ENCODE measurements around the gene SAPCD1. TPM values are rescaled to one million over a fixed set of nuclear protein-coding genes. Genes with fewer than 3 reads are reported as not detected.

The SAPCD1 gene
- total RNA-seq, 1 experiment from 2014 or later = 13.0 TPM

DNA sequence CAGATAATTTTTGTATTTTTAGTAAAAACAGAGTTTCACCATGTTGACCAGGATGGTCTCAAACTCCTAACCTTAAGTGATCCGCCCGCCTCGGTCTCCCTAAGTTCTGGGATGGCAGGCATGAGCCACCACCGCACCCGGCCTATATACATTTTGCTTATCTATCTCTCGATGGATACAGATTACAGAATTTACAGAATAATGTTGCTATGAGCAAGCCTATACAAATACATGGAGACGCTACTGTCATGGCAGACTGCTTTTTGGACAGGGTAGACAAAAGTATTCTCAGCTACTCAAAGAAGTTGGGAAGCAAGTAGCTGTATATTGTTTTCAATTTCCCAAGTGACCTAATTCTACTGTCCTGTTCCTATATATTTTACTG lies 51.0 kb downstream of the SAPCD1 start:
- Histone ChIP-seq H3K36me3 (ENCODE audit: control insufficient read depth, insufficient read depth, low read length) (no peaks in the 10 kb centered on the region), H3K4me1 (peaks cover 14% of the 10 kb centered on the region), H3K4me3 (ENCODE audit: low read depth, low read length) (no peak overlapping the region; the same call in 1 of the 2 replicates), H3K9me3 (no peaks in the 10 kb centered on the region), H3K27me3 (replicated peaks; ENCODE audit: control insufficient read depth, insufficient read depth, low read length) (no peaks in the 10 kb centered on the region)
- POLR2A ChIA-PET = interaction anchor here (0.6 to 2.3 kb wide), 5 partner anchors 13 to 158 kb away, joined by 4 to 79 read pairs (median 29); partner anchors contain the start of genes APOM, HSPA1B, NEU1 and VARS1
- Mint-ChIP-seq H3K36me3 (ENCODE audit: insufficient read depth, unreplicated experiment) (peaks cover 25% of the 10 kb centered on the region), H3K27me3 (ENCODE audit: insufficient read depth, unreplicated experiment) (no peaks in the 10 kb centered on the region), H3K4me3 (ENCODE audit: unreplicated experiment) (peak overlapping the region; percentile 89), H3K9me3 (ENCODE audit: unreplicated experiment) (no peaks in the 10 kb centered on the region), H3K27ac (ENCODE audit: unreplicated experiment) (peak overlapping the region; percentile 96), H3K4me1 (ENCODE audit: low read depth, unreplicated experiment) (peaks cover 12% of the 10 kb centered on the region)
- intact Hi-C loops (cut with micrococcal nuclease; ENCODE audit: unreplicated experiment) = no loop called here
- no peak for DNase-seq
- CTCF ChIA-PET = interaction anchor here (0.6 to 1.6 kb wide), 2 partner anchors 16 to 18 kb away, joined by 3 to 6 read pairs; partner anchors contain the start of gene VARS1
- TF ChIP-seq, protein P1, sequence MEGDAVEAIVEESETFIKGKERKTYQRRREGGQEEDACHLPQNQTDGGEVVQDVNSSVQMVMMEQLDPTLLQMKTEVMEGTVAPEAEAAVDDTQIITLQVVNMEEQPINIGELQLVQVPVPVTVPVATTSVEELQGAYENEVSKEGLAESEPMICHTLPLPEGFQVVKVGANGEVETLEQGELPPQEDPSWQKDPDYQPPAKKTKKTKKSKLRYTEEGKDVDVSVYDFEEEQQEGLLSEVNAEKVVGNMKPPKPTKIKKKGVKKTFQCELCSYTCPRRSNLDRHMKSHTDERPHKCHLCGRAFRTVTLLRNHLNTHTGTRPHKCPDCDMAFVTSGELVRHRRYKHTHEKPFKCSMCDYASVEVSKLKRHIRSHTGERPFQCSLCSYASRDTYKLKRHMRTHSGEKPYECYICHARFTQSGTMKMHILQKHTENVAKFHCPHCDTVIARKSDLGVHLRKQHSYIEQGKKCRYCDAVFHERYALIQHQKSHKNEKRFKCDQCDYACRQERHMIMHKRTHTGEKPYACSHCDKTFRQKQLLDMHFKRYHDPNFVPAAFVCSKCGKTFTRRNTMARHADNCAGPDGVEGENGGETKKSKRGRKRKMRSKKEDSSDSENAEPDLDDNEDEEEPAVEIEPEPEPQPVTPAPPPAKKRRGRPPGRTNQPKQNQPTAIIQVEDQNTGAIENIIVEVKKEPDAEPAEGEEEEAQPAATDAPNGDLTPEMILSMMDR (IDR thresholded peaks at IDR 0.05; ENCODE audit: insufficient read depth in 1 of 2, low read depth in 1 of 2, low read length in 1 of 2, severe bottlenecking in 1 of 2, unreplicated experiment in 1 of 2) = no peak
- no TSS peak for BruUV-seq (replicated peaks)

Other genes starting within 250 kb of the SAPCD1 start
- not detected in 2 replicates for gene MCCD1, start 233.7 kb upstream of the SAPCD1 start, total RNA-seq (2022)
- gene DDX39B, start 220.7 kb upstream of the SAPCD1 start, total RNA-seq (2022) = 416 and 423 TPM in 2 replicates
- 0.26 and 0.43 TPM in 2 replicates for gene ATP6V1G2, start 216.0 kb upstream of the SAPCD1 start, total RNA-seq (2022)
- gene NFKBIL1, start 215.0 kb upstream of the SAPCD1 start, total RNA-seq (2022) = 14.7 and 17.4 TPM in 2 replicates
- not detected in 2 replicates for gene LTA, start 190.4 kb upstream of the SAPCD1 start, total RNA-seq (2022)
- gene TNF, start 187.1 kb upstream of the SAPCD1 start, total RNA-seq (2022) = not detected in 2 replicates
- not detected in 2 replicates for gene LTB, start 180.2 kb upstream of the SAPCD1 start, total RNA-seq (2022)
- gene LST1, start 176.4 kb upstream of the SAPCD1 start, total RNA-seq (2022) = not detected in 2 replicates
- gene NCR3, start 169.7 kb upstream of the SAPCD1 start, total RNA-seq (2022) = not detected in 2 replicates
- 2.2 and 2.7 TPM in 2 replicates for gene AIF1, start 147.4 kb upstream of the SAPCD1 start, total RNA-seq (2022)
- gene PRRC2A, start 141.9 kb upstream of the SAPCD1 start, total RNA-seq (2022) = 213 and 222 TPM in 2 replicates
- 354 and 376 TPM in 2 replicates for gene BAG6, start 110.0 kb upstream of the SAPCD1 start, total RNA-seq (2022)
- 14.8 and 15.8 TPM in 2 replicates for gene APOM, start 106.8 kb upstream of the SAPCD1 start, total RNA-seq (2022)
- 19.4 and 19.7 TPM in 2 replicates for gene C6orf47, start 101.9 kb upstream of the SAPCD1 start, total RNA-seq (2022)
- 20.3 TPM in 2 replicates for gene GPANK1, start 97.7 kb upstream of the SAPCD1 start, total RNA-seq (2022)
- 219 and 221 TPM in 2 replicates for gene CSNK2B, start 96.6 kb upstream of the SAPCD1 start, total RNA-seq (2022)
- 13.9 and 17.5 TPM in 2 replicates for gene LY6G5B, start 92.7 kb upstream of the SAPCD1 start, total RNA-seq (2022)
- 2.0 and 2.9 TPM in 2 replicates for gene LY6G5C, start 81.6 kb upstream of the SAPCD1 start, total RNA-seq (2022)
- gene ABHD16A, start 59.3 kb upstream of the SAPCD1 start, total RNA-seq (2022) = 62.7 and 63.2 TPM in 2 replicates
- gene LY6G6F, start 55.8 kb upstream of the SAPCD1 start, total RNA-seq (2022) = not detected in 2 replicates
- gene LY6G6D, start 47.3 kb upstream of the SAPCD1 start, total RNA-seq (2022) = not detected in 2 replicates
- gene LY6G6C, start 40.9 kb upstream of the SAPCD1 start, total RNA-seq (2022) = 0.88 and 1.3 TPM in 2 replicates
- not detected in 2 replicates for gene MPIG6B, start 39.3 kb upstream of the SAPCD1 start, total RNA-seq (2022)
- gene DDAH2, start 33.4 kb upstream of the SAPCD1 start, total RNA-seq (2022) = 82.4 and 91.6 TPM in 2 replicates
- 374 and 420 TPM in 2 replicates for gene CLIC1, start 26.1 kb upstream of the SAPCD1 start, total RNA-seq (2022)
- 49.6 and 51.0 TPM in 2 replicates for gene MSH5, start 22.7 kb upstream of the SAPCD1 start, total RNA-seq (2022)
- gene VWA7, start 14.7 kb downstream of the SAPCD1 start, total RNA-seq (2022) = 0.61 and 1.5 TPM in 2 replicates
- 132 and 135 TPM in 2 replicates for gene VARS1, start 33.1 kb downstream of the SAPCD1 start, total RNA-seq (2022)
- 56.3 and 61.2 TPM in 2 replicates for gene LSM2, start 44.3 kb downstream of the SAPCD1 start, total RNA-seq (2022)
- 0.86 and 1.6 TPM in 2 replicates for gene HSPA1L, start 52.6 kb downstream of the SAPCD1 start, total RNA-seq (2022)
- gene HSPA1A, start 52.9 kb downstream of the SAPCD1 start, total RNA-seq (2022) = 77.3 and 96.9 TPM in 2 replicates
- gene HSPA1B, start 65.1 kb downstream of the SAPCD1 start, total RNA-seq (2022) = 99.0 and 112 TPM in 2 replicates
- gene NEU1, start 100.2 kb downstream of the SAPCD1 start, total RNA-seq (2022) = 173 and 176 TPM in 2 replicates
- gene SLC44A4, start 116.3 kb downstream of the SAPCD1 start, total RNA-seq (2022) = 0.57 TPM in 1 of 2 replicates, not detected in the other
- gene EHMT2, start 135.0 kb downstream of the SAPCD1 start, total RNA-seq (2022) = 64.3 and 65.7 TPM in 2 replicates
- 9.6 and 11.7 TPM in 2 replicates for gene ZBTB12, start 139.4 kb downstream of the SAPCD1 start, total RNA-seq (2022)
- gene C2, start 165.1 kb downstream of the SAPCD1 start, total RNA-seq (2022) = 4.8 and 4.9 TPM in 2 replicates
- 31.0 and 32.1 TPM in 2 replicates for gene CFB, start 183.4 kb downstream of the SAPCD1 start, total RNA-seq (2022)
- 75.3 and 82.0 TPM in 2 replicates for gene NELFE, start 196.3 kb downstream of the SAPCD1 start, total RNA-seq (2022)
- gene SKIC2, start 196.5 kb downstream of the SAPCD1 start, total RNA-seq (2022) = 70.0 and 77.9 TPM in 2 replicates
- gene DXO, start 209.5 kb downstream of the SAPCD1 start, total RNA-seq (2022) = 22.4 and 23.7 TPM in 2 replicates
- 1.0 and 1.5 TPM in 2 replicates for gene C4A, start 219.4 kb downstream of the SAPCD1 start, total RNA-seq (2022)